HG03571 (cell line): Measurements from ENCODE around the gene VEZF1.

Experiments used
- ATAC-seq: cut with Tn5 transposase; IDR thresholded peaks from one replicate; pipeline ENCODE4 v1.9.1; 2021; ENCODE audit not compliant: unreplicated experiment

Gene VEZF1

DNA sequence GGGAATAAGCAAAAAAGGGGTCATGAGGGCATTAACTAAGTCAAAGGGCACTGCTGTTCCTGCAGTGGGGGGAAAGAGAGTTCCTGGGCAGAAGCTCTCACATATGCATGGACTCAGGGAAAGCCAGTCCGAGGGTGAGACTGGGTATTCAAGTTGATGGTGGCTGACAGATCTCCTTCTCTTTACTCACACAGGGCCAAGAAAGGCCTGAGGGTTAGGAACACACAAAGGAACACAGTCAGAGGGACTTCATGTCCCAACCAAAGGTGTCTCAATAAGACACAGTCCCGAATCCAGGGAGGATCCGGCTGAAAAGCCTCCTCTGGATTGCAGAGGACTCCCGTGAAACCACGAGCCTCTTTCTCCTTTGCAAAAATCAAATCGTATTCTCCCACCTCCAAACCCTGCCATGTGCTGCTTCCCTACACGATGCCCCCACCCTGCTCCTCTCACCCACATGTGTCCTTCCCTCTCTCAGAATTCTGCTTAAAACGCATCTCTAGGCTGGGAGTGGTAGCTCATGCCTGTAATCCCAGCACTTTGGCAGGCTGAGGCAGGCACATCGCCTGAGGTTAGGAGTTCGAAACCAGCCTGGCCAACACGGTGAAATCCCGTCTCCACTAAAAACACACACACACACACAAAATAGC is 56.4 kb downstream of the VEZF1 start:
- ATAC-seq: no peak

DNA sequence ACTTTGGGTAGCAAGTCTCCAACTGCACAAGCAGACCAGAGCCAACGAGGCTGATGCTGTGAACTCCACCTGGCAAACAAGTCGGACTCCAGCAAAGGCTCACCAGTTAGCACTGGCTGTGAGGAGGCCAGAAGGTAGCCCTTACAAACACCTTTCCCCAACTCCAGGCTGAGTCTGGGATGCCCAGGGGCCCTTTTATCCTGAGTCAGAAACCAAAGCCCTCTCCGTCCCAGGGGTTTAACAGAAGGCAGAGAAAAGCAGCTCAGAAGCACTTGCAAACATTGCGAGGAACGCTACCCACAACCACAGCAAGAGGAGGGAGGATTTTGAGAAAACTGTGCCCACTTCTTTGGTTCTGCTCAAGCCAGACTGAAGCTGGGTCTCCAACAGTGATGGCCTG is 57.8 kb downstream of the VEZF1 start:
- no peak for ATAC-seq

DNA sequence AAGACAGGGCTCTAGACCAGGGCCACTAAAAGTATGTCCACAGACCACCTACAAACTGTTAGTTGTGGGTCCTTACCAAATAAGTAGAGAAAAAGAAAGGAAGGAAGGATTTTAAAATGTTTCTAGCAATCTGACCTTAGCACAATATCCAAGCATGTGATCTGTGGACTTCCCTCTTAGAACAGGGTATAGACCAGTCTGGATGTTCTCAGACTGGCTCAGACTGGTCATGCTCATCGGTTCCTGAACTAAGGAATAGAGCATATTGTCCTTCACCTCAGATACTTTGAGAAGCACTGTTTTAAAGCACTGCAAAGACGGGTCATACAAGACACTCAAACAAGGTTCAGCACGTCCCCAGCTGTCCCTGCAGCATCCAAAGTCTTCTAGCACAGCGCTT is 58.7 kb downstream of the VEZF1 start:
- no peak for ATAC-seq

DNA sequence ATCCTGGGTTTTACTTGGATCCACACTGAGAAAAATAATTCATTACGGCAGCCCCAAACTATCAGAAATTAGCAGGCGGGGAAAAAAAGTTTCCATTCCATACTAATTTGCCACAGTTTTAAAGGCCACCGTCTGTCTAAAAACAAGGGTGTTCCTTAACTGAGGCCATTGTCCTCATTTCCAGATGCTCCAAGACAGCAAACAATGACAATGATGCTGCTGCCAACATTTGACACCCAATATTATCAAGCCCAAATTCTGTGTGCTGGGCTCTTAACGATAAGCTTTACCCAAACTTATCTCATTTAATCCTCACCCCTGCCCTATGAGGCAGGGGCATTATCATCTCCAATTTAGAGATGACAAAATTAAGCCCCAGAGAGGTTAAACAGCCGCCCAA is 59.1 kb downstream of the VEZF1 start:
- ATAC-seq: no peak

DNA sequence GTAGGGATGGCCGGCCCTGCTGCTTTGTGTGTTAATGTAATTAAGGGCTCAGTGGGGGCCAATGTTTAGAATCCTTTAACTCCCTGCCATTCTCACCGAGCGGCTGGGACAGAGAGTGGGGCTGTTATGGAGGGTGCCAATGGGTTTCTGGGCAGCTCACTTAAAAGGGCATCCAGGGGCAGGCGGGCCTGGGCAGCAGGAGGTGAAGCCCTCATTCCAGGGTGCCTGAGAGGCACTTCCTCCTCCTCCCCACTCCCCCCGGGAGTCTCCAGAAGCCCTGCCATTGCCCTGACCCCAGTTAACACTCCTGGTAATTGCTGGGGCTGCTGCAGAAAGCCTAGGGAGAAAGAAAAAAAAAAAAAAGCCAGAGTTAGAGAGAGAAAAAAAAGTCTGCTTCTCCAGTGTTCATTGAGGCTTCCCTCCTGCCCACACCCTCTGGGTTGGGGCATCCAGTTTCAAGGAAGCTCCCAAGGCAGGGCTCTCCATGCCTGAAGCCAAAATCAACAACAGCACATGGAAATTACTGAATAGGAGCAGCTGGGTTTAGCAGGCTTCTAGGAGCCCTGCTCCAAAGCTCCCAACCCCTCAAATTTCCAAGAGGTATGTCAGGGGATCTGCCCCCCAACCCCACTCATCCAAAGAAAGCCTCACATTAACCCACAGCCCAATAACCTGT is 60.9 kb downstream of the VEZF1 start:
- no peak for ATAC-seq

DNA sequence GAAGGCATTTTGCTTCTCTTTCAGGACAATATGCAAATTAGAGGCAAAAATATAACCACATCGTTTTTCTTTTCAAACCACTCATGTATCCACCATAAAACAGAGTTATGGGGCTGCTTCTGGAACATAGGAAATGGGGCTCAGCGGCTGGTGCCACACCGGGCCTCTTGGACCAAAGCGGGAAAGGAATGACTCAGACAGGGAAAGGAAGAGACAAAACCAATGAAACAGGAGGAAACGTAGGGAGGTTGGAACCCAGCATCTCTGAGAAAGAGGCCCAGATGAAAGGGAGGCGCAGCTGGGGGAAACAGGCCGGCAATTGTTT is 61.4 kb downstream of the VEZF1 start:
- ATAC-seq: no peak

DNA sequence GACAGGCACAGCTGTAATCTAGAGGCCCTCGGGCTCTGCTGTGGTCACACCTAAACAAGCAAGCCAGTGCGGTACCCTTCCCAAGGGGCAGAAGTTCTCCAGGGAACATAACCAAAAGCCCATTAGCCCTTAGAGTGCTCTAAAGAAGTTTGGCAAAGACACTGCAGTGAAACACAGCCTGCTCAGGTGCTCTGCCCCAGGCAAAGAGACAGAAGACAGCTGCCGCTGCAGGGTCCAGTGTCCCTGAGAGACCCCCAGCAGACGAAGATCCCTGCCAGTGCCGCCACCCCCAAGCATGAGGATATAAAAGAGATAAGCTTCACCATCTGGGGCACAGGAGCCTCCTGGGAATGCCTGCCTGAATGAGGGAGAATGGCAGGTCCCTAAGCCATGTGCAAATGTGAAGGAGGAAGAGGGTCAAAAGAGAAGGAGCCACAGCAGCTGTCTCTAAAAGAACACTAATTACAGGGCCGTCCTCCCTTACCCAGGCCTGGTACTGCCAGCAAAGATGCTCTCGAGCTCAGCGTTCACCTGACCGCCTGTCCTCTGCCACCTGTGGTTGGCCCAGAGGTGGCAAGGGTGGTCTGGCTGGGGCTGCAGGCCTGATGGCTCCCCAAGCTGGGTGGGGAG is 62.6 kb downstream of the VEZF1 start:
- ATAC-seq: no peak

DNA sequence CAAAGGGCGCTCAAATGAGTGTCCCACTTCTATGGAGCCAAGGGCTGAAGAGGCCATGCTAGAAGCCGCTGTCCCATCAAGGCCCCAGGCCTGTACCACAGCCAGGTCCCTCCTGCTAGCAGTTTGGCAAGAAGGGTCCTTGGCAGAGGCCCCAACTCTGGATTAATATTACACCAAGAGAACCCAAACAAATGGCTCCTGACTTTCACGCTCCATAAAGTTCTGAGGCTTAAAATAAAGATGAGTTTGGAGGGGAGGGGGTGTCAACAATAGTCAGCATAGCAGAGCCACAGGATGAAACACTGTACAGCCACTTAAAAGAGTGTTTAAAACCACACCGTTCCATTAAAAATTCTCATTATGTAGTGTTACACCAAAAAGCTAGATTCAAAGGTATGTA is 63.4 kb downstream of the VEZF1 start:
- ATAC-seq: no peak
